Fibroblast of pulmonary artery (primary cell): ENCODE results near the gene CFAP221.

Experiments
- DNase-seq: peaks from one replicate; pipeline ENCODE4 v3.0.0-alpha.2; 2010; ENCODE audit warnings: low read depth
- H3K4me3 ChIP-seq: replicated peaks from 2 replicates; pipeline ENCODE4 v1.5.1; 2011; ENCODE audit warnings: low read depth, mild to moderate bottlenecking, control low read depth, low read length, moderate library complexity
- CTCF ChIP-seq: IDR thresholded peaks from 2 replicates; pipeline ENCODE4 v1.5.1; 2011; ENCODE audit warnings: mild to moderate bottlenecking, control low read depth, low read length, inconsistent platforms; ENCODE audit errors: missing control alignments

CFAP221 gene

GRCh38 chr2:119544075-119544938, at the start of gene CFAP221:
Gene CFAP221 (plus strand): TSS chr2:119544449. CDS start chr2:119546132, 1,683 bp downstream.
- peak within 1 kb of the TSS; percentile 59 for H3K4me3 ChIP-seq
- DNase-seq = peak; percentile 68
- no peak for TF ChIP-seq CTCF

GRCh38 chr2:119495948-119496347, 48.3 kb upstream of the CFAP221 start:
- DNase-seq = no peak
- TF ChIP-seq CTCF = no peak
- H3K4me3 ChIP-seq = no peak overlapping the region

- no peak for DNase-seq
- no peak for TF ChIP-seq CTCF
- H3K4me3 ChIP-seq = no peak overlapping the region
Measured at GRCh38 chr2:119496682-119497081, 47.6 kb upstream of the CFAP221 start.

GRCh38 chr2:119508756-119509155, 35.5 kb upstream of the CFAP221 start:
- TF ChIP-seq CTCF = no peak

GRCh38 chr2:119511989-119512388, 32.3 kb upstream of the CFAP221 start:
- H3K4me3 ChIP-seq = no peak overlapping the region
- no peak for DNase-seq
- TF ChIP-seq CTCF = no peak

More at GRCh38 chr2:119508756-119509155, 35.5 kb upstream of the CFAP221 start:
- peak; percentile 10 for DNase-seq
- no peak overlapping the region for H3K4me3 ChIP-seq

GRCh38 chr2:119512946-119513345, 31.3 kb upstream of the CFAP221 start:
- TF ChIP-seq CTCF = no peak
- H3K4me3 ChIP-seq = no peak overlapping the region
- no peak for DNase-seq

- TF ChIP-seq CTCF = no peak
- DNase-seq = no peak
- H3K4me3 ChIP-seq = no peak overlapping the region
Measured at GRCh38 chr2:119513832-119514231, 30.4 kb upstream of the CFAP221 start.
